ENCODE results near the gene TXNRD2.
A peak's percentile ranks its signal among the peaks of the same experiment; 100 is the strongest.

TXNRD2 gene

GRCh38 chr22:19979712-19980493 lies 38.3 kb upstream of the TXNRD2 start:
- no peak for DNase-seq

DNA sequence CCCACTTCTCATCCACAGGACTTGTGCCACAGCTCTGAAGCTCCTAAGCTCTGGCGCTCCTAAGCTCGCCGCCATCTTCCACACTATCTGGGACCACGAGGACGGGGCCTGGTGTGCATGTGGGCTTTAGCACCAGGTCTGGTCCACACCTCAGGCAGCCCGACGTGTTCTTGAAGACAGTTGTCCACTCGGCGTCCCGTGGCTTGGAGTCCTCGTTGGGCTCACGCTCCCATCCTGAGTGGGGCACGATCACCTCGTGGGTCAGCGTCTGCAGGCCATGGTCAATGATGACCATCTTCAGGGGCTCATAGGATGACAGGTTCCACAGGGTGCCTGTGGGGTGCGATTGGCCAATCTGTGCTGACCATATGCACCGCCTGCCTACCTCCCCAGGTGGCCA lies 37.1 kb upstream of the TXNRD2 start:
- no peak for DNase-seq

DNA sequence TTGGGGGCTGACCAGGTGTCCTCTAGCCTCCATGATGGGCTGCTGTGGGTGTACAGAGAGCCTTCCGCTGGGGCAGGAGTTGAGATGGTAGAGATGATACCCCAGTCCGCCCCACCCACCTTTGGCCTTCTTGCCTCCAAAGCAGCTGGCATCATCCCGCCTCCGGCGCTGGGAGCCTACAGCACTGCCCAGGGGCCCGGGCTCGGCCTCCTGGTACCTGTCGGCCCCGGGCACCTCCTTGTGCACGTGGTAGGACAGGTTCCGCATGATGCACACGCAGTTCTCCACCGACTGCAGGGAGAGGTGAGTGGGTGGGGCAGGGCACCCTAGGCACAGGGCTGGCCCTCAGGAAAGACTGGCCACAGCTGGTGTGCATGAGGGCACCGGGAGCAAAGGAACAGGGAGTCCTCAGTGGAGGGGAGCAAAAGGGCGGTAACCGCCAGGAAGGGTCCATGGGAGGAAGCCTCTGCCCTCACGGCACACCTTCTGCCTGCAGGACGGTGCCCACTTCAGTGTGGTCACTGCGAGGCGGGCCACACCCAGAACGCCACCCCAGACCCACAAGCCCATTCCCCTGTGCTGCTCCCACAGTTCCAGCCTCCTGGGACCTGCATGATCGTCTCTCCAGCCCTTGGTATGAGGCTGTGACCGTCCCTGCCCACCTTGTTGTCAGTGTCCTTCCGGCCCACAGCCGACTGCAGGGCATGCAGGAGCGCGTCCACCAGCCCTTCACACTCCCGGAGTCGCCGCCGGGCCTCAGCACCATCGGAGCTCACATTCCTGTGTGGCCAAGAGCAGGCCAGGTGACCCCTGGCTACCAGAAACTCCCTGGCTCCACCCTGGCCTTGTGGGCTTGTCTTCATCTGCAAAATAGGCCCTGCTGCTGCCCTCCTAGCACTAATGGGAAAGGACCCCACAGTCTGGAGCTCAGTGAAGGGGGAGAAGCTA lies 36.0 kb upstream of the TXNRD2 start:
- no peak for DNase-seq

GRCh38 chr22:19976671-19977070 lies 35.1 kb upstream of the TXNRD2 start:
- no peak for DNase-seq

DNA sequence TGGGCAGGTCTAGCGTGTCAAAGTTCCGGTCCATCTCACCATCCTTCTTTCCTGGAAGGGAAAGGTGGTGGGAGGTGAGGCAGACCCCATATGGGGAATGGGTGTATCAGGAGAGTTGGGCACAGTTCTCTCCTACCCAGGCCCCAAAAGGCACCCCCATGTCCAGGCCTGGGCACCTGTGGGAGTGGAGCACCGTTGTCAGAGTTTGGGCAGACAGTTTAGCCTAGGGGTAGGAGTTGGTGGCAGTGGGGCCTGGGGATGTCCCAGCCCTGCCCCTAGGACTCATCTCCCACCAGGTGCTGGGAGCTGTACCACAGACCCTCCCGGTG lies 34.1 kb upstream of the TXNRD2 start:
- DNase-seq, result no peak

GRCh38 chr22:19974935-19975706 lies 33.5 kb upstream of the TXNRD2 start:
- peak; percentile 75 for DNase-seq

DNA sequence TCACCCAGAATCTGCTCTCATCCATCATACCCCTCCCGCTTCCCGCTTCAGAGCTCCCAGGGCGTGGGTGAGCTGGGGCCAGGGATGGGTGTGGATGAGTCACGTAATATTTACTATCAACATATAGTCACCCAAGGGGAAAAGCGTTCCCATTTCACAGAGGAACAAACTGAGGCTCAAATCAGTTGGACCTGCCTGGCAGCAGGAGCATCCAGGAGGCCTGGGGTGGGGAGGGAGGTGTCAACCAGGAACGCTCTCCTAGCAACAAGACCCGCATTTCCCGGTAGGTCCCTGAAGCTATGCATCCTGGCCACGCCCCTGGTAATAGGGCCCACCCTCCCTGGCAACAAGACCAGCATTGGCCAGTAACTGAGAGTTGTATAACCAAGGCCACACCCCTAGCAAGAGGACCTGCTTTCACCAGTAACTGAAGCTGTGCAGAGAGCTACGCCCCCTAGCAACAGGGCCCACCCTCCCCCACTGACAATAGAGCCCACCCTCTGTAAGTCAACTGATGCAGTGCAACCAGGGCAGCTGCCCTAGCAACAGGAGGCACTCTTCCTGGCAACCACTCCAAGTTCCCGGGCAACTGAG lies 32.7 kb upstream of the TXNRD2 start:
- DNase-seq, result peak; percentile 94

- DNase-seq, result no peak
Measured at GRCh38 chr22:19973551-19974267, 32.1 kb upstream of the TXNRD2 start.

DNA sequence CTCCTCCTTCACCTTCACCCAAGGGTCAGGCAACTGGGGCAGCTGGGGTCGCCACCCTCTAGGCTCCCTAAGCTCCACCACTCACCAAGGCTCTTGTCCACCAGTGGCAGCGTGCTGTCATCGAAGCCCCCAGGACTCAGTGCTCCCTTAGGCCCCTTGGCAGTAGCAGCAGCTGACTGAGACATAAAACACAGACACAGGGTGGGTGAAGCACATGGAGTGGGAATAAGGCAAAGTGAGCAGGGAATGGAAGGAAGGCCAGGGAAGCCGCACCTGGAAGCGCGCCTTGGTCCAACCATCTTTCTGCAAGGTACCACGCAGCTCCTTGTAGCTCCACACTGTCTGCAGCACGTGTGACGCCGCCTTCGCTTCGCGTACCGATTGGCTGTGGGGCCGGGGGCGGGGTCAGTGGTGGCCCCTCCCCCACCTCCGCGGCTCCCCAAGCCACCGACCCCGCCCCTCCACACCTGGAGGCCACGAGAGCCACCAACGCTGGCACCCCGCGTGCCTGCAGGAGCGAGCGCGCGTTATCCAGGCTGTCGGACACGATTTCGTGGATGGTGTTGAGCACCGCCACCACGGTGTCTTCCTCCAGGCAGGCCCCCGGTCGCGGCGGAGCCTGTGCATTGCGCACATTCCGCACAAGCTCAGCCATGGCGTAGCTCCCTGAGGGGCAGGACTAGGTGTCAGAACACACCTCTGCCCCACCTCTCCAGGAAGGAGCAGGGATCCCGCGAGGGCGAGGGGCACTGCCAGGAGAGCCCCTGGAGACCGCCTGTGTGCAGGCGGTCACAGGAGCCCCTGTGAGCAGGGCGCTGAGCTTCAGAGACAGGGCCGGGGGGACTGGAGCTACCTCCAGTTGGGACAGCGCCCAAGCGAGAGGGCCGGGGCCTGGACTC lies 31.3 kb upstream of the TXNRD2 start:
- DNase-seq, result no peak

DNA sequence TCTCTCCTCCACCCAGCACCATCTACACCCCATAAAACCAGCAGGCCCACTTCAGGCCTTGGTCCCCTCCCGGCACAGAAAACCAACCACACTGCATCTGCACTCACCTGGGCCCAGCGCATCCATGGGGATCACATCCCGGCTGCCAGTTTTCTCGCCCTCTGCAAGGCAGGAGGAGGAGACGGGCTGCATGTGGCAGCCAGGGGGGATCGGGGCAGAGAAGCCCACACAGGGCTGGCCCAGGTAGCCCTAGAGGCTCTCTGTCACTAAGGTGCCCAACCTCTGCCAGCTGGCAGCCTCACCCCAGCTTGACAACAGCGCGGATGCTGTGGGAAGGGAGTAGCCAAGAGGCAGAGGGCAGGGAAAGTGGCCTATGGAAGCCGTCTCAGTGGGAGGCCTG lies 30.6 kb upstream of the TXNRD2 start:
- no peak for DNase-seq

DNA sequence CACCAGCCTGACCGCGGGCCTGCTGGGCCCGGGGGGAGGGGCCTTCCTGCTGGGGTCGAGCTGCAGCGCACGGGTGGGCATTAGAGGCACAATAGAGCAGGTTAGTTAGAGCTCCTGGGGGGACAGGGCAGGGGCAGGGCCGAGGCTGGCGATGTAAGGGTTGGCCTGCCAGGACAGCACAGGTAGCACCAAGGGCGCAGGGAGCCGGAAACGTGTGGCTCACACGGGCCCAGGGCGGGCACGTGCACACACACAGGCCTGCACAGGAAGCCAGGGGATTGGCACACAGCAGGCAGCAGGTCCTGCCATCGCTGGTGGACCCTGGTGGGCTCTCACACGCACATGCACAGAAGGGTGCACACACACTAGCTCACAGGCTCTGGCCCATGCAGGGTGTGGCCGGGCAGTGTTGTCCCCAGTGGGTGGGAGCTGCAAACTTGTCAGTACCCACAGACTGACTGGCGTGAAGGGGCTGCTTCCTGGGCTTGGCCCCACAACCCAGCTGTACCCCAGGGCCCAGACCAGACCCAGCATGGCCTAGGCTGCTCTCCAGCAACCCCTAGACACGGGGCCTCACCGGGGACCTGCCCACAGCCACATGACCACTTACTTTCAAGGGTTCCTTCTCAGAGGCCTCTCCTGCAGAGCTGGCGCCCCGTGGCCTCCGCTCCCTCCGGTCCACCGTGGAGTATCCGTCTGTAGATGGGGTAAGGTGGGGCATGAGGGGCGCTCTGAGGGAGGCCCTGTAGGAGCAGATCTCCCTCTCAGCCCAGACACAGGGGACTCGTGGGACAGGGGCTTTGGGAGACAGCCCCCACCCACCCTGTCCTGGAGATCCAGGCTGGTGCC lies 29.9 kb upstream of the TXNRD2 start:
- no peak for DNase-seq

GRCh38 chr22:19970479-19971275 lies 29.1 kb upstream of the TXNRD2 start:
- DNase-seq, result peak; percentile 67

- DNase-seq, result no peak
Measured at GRCh38 chr22:19970031-19970478, 28.4 kb upstream of the TXNRD2 start.

DNA sequence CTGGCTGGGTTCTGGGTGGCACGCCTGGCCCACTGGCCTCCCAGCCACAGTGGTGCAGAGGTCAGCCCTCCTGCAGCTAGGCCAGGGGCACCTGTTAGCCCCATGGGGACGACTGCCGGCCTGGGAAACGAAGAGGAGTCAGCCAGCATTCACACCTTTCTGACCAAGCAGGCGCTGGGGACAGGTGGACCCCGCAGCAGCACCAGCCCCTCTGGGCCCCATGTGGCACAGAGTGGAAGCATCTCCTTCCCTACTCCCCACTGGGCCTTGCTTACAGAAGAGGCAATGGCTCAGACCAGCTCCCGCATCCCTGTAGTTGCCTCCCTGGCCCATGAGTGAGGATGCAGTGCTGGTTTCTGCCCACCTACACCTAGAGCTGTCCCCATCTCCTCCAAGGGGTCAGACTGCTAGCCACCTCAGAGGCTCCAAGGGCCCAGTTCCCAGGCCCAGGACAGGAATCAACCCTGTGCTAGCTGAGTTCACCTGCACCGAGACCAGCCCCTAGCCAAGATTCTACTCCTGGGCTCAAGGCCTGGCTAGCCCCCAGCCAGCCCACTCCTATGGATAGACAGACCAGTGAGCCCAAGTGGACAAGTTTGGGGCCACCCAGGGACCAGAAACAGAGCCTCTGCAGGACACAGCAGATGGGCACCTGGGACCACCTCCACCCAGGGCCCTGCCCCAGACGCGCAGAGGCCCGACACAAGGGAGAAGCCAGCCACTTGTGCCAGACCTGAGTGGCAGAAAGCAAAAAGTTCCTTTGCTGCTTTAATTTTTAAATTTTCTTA lies 27.7 kb upstream of the TXNRD2 start:
- DNase-seq, result no peak

DNA sequence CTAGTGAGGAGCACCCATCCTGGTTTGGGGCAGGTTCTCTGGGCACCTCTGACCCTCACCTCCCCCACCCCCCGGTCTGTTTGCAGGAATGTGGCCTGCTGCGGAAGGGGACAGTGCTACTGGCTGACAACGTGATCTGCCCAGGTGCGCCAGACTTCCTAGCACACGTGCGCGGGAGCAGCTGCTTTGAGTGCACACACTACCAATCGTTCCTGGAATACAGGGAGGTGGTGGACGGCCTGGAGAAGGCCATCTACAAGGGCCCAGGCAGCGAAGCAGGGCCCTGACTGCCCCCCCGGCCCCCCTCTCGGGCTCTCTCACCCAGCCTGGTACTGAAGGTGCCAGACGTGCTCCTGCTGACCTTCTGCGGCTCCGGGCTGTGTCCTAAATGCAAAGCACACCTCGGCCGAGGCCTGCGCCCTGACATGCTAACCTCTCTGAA lies 26.9 kb upstream of the TXNRD2 start:
- DNase-seq, result no peak

- DNase-seq, result no peak
Measured at GRCh38 chr22:19967850-19968449, 26.3 kb upstream of the TXNRD2 start.

DNA sequence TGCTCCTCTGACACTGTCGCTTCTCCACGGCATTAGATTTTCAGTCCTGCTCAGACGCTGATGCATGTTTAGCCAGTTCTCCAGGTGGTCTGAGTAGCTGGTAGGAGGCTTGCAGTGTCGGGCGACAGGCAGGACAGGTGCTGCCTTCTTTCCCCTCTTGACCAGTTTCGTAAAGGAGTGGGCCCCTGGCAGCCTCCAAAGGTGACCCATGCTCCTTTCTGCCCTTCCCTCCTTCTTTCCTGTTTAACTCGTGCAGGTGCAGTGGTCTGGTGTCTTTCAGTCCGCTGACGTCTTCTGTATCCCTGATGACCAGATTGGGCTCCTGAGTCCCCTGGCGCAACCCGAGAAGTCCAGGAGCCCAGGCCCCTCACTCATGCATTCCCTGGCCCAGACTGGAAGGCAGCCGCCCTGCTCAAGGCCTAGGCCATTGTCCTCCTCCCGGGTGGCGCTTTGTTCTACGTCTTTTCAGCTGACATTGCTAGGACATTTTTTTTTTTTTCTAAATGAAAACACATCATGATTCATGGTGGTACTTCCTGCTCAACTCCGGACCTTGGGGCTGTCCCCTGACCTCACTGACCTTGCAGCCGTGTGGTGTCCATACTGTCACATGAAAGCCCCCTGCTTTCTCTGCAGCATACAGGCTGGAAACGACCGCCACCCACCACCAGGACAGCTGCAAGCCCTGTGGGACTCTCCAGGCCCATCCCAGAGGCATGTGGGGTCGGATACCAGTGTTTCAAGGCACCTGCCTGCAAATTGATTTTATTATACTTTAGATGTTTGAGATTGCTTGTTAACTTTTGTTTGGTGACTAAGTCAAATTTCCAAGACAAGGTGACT lies 25.5 kb upstream of the TXNRD2 start:
- no peak for DNase-seq
